GM08714 (cell line): ENCODE results near the gene SPG7.

Source experiments
- H3K4me3 ChIP-seq: fragments of 200-500 bp; sonication (Bioruptor generic); 2 replicates; pipeline ENCODE4 v1.5.1; 2014; ENCODE audit warnings: mild to moderate bottlenecking, low read length, inconsistent platforms
- ZNF274 ChIP-seq: IDR thresholded peaks from 2 replicates; pipeline ENCODE4 v1.6.1; 2012; ENCODE audit warnings: mild to moderate bottlenecking, low read depth, low read length

Gene SPG7

GRCh38 chr16:89575247-89576152, 67.3 kb downstream of the SPG7 start, which contains the start of gene CPNE7:
CPNE7 (plus strand) TSS chr16:89575758; CDS start chr16:89575898, 140 bp downstream.
- TF ChIP-seq ZNF274 = no peak
- H3K4me3 ChIP-seq = peak within 1 kb of the TSS; percentile 69; the same call in 1 of the 2 replicates

DNA sequence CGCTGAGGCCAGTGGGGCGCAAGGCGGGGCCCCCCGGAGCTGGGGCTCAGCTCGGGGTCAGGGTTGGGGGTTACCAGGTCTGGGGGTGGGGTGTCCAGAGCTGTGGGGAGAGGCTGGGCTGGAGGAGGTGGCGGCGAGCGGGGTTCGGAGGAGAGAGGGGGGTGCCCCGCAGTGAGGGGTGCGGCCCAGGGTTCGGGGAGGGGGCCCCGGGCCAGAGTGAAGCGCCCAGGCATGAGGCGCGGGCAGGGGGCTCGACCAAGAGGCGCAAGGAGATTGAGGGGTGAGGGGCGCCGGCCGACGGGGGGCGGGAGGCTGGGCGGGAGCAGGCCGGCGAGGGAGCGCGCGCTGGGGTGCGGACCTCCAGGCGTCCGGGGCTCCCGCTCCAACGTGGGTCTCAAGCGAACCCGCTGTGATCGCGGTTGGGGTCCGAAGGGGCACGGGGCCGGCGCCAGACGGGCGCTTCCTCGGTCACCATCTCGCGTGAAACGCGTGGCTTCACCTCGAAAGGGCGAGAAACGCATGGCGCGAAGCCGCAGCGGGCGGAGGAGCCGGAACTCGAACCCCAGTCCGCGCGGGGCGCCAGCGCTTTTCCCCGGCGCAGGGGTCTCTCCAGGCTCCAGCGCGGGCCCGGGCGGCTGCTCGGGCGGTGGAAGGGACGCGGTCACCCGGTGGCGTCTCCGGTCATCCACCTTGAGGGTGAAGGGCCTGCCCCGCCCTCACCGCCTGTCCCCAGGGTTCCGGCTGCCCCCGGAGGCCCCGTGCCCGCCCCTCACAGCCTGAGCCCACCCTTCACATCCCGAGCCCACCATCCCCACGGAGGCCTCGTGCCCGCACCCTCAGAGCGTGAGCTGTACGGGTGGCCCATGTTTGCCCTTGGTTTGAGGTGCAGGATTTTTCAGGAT, 68.2 kb downstream of the SPG7 start:
- no peak for TF ChIP-seq ZNF274
- peak overlapping the region; percentile 58; the same call in 1 of the 2 replicates for H3K4me3 ChIP-seq

GRCh38 chr16:89577055-89577759, 69.0 kb downstream of the SPG7 start:
- H3K4me3 ChIP-seq = no peak overlapping the region
- TF ChIP-seq ZNF274 = no peak

DNA sequence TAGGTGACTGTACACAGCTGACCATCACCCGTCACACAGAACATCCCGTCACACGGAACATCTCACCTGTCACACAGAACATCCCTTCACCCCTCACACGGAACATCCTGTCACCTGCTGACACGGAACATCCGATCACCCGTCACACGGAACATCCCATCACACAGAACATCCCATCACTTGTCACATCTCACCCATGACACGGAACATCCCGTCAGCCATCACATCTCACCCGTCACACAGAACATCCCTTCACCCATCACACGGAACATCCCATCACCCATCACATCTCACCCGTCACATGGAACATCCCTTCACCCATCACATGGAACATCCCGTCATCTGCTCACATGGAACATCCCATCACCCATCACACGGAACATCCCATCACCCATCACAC, 71.1 kb downstream of the SPG7 start:
- no peak for TF ChIP-seq ZNF274
- no peak overlapping the region for H3K4me3 ChIP-seq

- no peak for TF ChIP-seq ZNF274
- H3K4me3 ChIP-seq = no peak overlapping the region
Observed at GRCh38 chr16:89581045-89581695, 73.0 kb downstream of the SPG7 start.

DNA sequence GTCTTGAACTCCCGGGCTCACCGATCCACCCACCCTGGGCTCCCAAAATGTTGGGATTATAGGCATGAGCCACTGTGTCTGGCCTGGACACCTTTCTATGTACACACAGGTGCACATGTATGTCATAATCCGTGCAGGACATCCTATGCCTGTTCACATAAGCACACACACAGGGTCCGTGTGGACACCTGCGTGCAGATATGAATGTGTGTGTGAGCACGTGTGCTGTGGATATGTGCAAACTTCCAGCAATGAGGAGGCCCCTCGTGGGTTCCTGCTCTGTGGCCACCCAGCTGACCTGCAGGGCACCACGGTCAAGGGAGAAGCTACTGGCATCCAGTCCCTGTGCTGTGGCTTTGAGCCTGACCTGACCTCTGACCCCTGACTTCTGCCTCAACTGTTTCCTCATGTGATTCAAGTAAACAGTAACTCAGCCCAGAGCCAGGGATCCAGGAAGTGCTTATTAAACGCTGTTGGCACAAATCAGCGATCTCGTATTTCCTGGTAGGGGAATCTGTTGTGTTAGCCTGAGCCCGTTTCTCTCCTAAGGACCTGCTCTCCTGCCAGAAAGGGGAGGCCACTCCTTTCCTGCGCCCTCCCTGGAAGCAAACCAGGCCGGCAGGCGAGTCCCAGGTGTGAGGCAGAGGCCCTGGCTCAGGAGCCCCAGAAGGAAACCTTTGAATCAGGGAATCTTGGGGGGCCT, 73.8 kb downstream of the SPG7 start:
- H3K4me3 ChIP-seq = no peak overlapping the region
- no peak for TF ChIP-seq ZNF274

DNA sequence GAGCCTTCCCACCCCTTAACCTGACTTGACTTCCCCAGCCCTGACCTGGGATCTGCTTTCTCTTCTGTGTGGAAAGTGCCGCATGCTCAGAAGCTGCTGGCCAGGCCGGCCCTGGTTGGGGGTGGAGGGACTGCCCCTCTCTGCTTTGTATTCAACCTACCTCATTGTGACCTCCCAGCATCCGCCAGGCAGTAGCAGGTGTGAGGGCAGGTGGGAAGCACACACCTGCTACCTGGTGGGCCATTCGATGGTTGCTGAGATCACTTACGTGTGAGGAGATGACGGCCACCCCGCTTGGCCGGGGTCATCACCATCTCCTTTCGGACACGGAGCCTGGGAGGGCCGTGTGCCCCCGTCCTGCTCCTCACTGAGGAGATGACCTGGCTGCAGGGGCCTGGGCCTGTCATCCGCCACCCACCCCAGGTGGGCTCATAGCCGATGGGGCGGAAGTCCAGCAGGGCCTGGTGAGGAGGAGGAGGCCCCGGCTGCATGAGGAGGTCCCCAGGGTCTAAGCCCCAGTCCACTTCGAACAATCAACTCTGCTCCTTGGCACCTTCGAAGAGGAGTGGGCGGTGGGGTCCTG, 74.5 kb downstream of the SPG7 start:
- TF ChIP-seq ZNF274 = no peak
- no peak overlapping the region for H3K4me3 ChIP-seq

GRCh38 chr16:89583197-89583894, 75.1 kb downstream of the SPG7 start:
- TF ChIP-seq ZNF274 = no peak

DNA sequence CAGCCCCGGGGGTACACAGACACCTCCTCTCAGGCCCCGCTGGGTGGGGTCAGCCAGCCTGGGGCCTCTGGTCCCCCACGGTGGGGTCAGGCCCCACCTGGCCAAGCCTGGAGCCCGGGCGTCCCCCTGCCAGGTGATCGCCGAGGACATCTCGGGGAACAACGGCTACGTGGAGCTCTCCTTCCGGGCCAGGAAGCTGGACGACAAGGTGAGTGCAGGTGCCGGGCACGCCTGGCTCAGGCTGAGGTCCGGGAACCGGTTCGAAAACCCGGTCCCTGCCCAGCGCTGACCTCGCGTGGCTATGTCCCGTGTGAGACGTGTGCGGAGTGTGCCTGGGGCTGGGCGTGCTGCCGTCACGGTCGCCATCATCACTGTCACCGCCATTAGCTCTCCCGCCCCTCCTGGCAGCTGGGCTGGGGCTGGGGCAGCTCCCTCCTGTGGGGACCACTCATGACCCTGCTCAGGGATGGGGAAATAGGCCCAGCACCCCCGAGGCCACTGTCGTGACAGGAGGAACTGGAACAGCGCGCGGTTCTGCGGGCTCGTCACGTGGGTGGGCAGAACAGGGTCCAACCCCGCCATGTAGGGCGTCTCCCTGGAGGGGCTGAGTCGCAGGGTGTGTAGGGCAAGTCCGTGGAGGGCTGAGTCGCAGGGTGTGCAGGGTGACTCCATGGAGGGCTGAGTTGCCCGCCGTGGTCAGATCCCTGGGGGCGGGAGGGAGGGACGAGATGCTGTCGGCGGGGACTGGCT, 75.9 kb downstream of the SPG7 start:
- TF ChIP-seq ZNF274 = no peak
- no peak overlapping the region for H3K4me3 ChIP-seq

More at GRCh38 chr16:89583197-89583894, 75.1 kb downstream of the SPG7 start:
- no peak overlapping the region for H3K4me3 ChIP-seq

DNA sequence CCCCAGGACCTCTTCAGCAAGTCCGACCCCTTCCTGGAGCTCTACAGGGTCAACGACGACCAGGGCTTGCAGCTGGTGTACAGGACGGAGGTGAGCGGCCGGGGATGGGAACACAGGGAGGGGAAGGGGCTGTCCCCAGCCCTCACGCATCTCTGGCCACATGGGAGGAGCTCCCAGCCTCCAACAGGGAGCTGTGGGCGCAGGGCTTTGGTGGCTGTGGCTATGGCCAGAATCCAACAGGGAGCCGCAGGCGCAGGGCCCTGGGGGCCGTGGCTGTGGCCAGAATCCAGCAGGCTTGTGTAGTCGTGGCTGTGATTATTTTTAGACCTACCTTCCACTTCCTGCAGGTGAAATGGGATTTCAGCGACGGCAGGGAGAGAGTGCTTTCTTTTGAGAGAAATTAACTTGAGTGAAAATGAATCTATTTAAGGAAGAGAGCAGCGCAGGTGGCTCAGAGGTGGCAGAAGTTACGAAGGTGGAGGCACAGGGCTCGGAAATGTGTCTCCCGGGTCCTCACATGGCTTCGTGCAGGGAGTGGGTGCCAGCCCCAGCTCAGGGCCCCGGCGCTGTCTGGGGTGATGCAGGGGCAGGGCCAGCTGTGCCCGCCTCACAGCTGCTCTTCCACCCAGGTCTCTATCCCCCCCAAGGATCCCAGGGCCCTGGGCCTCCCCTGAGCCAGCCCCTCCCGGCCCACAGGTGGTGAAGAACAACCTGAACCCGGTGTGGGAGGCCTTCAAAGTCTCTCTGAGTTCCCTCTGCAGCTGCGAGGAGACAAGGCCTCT, 76.8 kb downstream of the SPG7 start:
- no peak overlapping the region for H3K4me3 ChIP-seq
- TF ChIP-seq ZNF274 = no peak

DNA sequence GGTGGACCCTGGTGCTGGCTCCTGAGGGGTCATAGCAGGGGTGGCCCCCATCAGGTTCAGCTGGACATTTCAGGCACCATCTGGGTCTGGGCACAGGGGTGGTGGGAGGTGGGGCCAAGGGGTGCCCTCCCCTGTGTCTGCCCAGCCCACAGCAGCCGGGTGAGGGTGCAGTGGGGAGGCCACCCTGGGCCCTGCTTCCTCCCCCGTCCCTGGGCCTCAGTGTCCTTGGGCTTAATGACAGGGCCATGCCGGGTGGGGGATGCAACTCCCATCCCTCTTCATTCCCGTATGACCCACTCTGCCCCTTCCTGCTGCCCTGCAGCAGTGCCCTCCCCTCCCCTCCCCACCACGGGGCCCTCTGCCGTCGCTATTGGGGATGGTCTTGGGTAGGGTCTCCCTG, 78.0 kb downstream of the SPG7 start:
- no peak for TF ChIP-seq ZNF274
- H3K4me3 ChIP-seq = no peak overlapping the region
